Psoas muscle (tissue), 8 donors: ENCODE results near the gene BBX. TPM values are rescaled to one million over a fixed set of nuclear protein-coding genes. Genes with fewer than 3 reads are reported as not detected.

ENCODE experiments used
- ATAC-seq, 4 donors: fragments of 200-7000 bp; cut with Tn5 transposase; one replicate each; pipeline ENCODE4 v1.9.1; 2020; ENCODE audit warnings: moderate library complexity in 3 of 4, mild to moderate bottlenecking in 2 of 4
- DNase-seq, 2 donors: peaks; one replicate each; pipeline ENCODE4 v3.0.0-alpha.2; 2020
- H3K27ac ChIP-seq: fragments of 200-600 bp; one replicate; pipeline ENCODE4 v1.8.0; 2022
- H3K27me3 ChIP-seq, 3 donors: fragments of 200-600 bp in 1 of 3; one replicate each; pipeline versions ENCODE4 v1.6.1 to v1.8.0; 2013 to 2022; ENCODE audit warnings: low read length in 2 of 3, mild to moderate bottlenecking in 2 of 3, moderate library complexity in 1 of 3; ENCODE audit not compliant: insufficient read depth in 3 of 3
- H3K36me3 ChIP-seq, 2 donors: fragments of 200-600 bp in 1 of 2; one replicate each; pipeline versions ENCODE4 v1.6.1 to v1.8.0; 2013 to 2022; ENCODE audit warnings: low read depth in 1 of 2, mild to moderate bottlenecking in 1 of 2, moderate library complexity in 1 of 2; ENCODE audit not compliant: insufficient read depth in 1 of 2
- H3K4me1 ChIP-seq: fragments of 200-600 bp; one replicate; pipeline ENCODE4 v1.8.0; 2022
- H3K4me3 ChIP-seq: fragments of 200-600 bp; one replicate; pipeline ENCODE4 v1.8.0; 2022; ENCODE audit warnings: mild to moderate bottlenecking
- H3K9me3 ChIP-seq: fragments of 200-600 bp; one replicate; pipeline ENCODE4 v1.8.0; 2022
- WGBS, 3 donors: extraction: QIAGEN DNeasy Blood & Tissue Kit; methylation state at CpG; one replicate each; pipeline versions ENCODE4 v1.1.6 to v1.1.7; 2013; 5-methylcytosine and 5-hydroxymethylcytosine counted together
- intact Hi-C, 2 donors: fragments of 100-400 bp; cut with DNase I; formaldehyde crosslinking; loops; one replicate each; pipeline versions ENCODE4 v1.11.0 to v1.14.2; 2022
- polyA plus RNA-seq, 3 donors: library from polyadenylated mRNA; stranded (reverse); fragments of 200-250 nt; gene quantifications; one replicate each; pipeline ENCODE4 v1.2.3, GENCODE V29; 2013
- total RNA-seq, 4 donors: library from RNA; stranded (reverse); fragmentation: NEBNext Ultra II Directional in 2 of 4; extraction: Animal tissue kit (Norgen Biotek cat#: 25700) in 2 of 4; gene quantifications; one replicate each; pipeline versions ENCODE4 v1.2.1 to v1.2.4, GENCODE V29; 2021 to 2023
- TF ChIP-seq, protein P1 (sequence below): fragments of 200-600 bp; IDR thresholded peaks from one replicate; pipeline ENCODE4 v1.8.0; 2022; ENCODE audit warnings: antibody characterized with exemption
- donor health status: healthy with polysubstance abuse.
- donor health status: DM: no; HTN: no; CAD: no; lungs with moderate emphysema.
- donor health status: Bipolar disorder and iron deficiency.
- donor health status: healthy.
- donor health status: DM: yes; HTN: yes; CAD: no.
- donor health status: DM: no; HTN: no; CAD: no.
- donor health status: DM: no; HTN: no; CAD: no.
- donor health status: DM: yes; HTN: yes; CAD: no.

BBX gene
- total and polyA plus RNA-seq, 7 donors: 2.2 to 30.4 (median 16.2) TPM

DNA sequence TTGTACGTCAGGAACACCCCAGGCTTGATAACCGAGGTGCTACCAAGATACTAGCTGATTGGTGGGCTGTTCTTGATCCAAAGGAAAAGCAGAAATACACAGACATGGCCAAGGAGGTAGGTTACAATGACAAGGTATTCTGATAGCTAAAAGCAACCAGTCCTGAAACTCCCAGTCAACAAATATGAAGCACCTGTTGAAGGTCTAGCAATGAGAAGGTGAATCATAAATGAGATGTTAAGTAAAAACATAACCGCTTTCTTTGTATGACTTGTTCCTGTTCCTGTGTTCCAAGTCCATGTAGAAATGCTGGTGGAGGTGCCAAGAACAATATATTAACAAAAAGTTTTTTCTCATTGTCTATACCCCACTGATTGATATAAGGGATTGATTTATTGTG, 194.0 kb downstream of the BBX start:
- H3K4me1 ChIP-seq: no peaks in the 10 kb centered on the region
- no peak overlapping the region for H3K4me3 ChIP-seq
- TF ChIP-seq, protein P1, sequence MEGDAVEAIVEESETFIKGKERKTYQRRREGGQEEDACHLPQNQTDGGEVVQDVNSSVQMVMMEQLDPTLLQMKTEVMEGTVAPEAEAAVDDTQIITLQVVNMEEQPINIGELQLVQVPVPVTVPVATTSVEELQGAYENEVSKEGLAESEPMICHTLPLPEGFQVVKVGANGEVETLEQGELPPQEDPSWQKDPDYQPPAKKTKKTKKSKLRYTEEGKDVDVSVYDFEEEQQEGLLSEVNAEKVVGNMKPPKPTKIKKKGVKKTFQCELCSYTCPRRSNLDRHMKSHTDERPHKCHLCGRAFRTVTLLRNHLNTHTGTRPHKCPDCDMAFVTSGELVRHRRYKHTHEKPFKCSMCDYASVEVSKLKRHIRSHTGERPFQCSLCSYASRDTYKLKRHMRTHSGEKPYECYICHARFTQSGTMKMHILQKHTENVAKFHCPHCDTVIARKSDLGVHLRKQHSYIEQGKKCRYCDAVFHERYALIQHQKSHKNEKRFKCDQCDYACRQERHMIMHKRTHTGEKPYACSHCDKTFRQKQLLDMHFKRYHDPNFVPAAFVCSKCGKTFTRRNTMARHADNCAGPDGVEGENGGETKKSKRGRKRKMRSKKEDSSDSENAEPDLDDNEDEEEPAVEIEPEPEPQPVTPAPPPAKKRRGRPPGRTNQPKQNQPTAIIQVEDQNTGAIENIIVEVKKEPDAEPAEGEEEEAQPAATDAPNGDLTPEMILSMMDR: no peak
- H3K36me3 ChIP-seq: peaks cover 0 to 16% of the 10 kb centered on the region in 2 donors
- intact Hi-C loops: no loop called here
- DNase-seq (no peak), ATAC-seq (no peak)
- 92 to 98% (median 92%) methylated on average over 3 of the region's 3 CpGs for WGBS, 3 donors
- H3K9me3 ChIP-seq: no peaks in the 10 kb centered on the region
- H3K27me3 ChIP-seq: no peaks in the 10 kb centered on the region
- H3K27ac ChIP-seq: no peak overlapping the region

DNA sequence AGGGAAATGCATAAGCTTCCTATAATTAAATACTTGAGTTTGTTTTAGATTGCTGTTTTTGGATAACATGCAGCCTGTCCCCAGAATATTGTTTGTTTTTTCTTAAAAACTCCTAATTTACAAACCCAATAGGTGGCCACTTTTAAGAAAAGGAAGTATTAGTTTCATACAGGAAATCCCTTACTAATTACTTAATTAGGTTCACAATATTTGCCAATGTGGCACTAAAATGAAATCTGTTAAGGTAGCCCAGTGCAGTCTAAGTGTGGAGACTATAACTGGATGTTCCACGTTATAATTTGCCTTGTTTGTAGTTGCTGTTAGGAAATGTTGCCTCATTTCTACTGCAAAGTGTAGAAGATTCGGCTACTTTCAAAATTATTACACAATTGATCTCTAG, 195.8 kb downstream of the BBX start:
- H3K4me3 ChIP-seq: no peak overlapping the region
- H3K27me3 ChIP-seq: no peaks in the 10 kb centered on the region
- peaks cover 0 to 16% of the 10 kb centered on the region in 2 donors for H3K36me3 ChIP-seq
- DNase-seq (no peak), ATAC-seq (no peak)
- intact Hi-C loops: no loop called here
- TF ChIP-seq, protein P1: no peak
- H3K4me1 ChIP-seq: no peaks in the 10 kb centered on the region
- no peak overlapping the region for H3K27ac ChIP-seq
- H3K9me3 ChIP-seq: no peaks in the 10 kb centered on the region
- 67 to 76% (median 68%) methylated on average over 2 of the region's 2 CpGs for WGBS, 3 donors

- TF ChIP-seq, protein P1: no peak
- WGBS, 3 donors: 66 to 76% (median 70%) methylated on average over 4 of the region's 4 CpGs
- Histone ChIP-seq H3K4me1 (peaks cover 8% of the 10 kb centered on the region), H3K9me3 (no peaks in the 10 kb centered on the region), H3K27me3 (no peaks in the 10 kb centered on the region), H3K4me3 (no peak overlapping the region), H3K27ac (no peak overlapping the region), H3K36me3 (peaks cover 0 to 20% of the 10 kb centered on the region in 2 donors)
- no peak for DNase-seq
- ATAC-seq: no peak
- intact Hi-C loops: no loop called here
Observed at GRCh38 chr3:107727102-107727501, 204.3 kb downstream of the BBX start.

DNA sequence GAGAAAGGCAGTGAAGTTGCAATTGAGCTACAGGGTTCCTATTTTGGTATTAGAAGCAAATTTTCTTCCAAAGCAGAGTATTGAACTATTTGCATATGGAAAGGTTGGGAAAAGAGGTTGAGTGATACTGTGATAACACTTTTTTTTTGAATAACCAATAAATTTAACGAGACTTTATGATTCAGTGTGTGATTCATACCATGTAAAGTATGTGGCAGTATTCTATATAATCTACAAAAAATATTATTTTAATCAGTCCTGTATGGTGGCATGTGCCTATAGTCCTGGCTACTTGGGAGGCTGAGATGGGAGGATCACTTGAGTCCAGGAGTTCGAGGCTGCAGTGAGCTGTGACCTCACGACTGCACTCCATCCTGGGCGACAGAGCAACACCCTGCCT, 206.9 kb downstream of the BBX start:
- Histone ChIP-seq H3K4me1 (peaks cover 19% of the 10 kb centered on the region), H3K27ac (no peak overlapping the region), H3K9me3 (no peaks in the 10 kb centered on the region), H3K36me3 (peaks cover 0 to 25% of the 10 kb centered on the region in 2 donors), H3K4me3 (no peak overlapping the region), H3K27me3 (no peaks in the 10 kb centered on the region)
- TF ChIP-seq, protein P1: no peak
- DNase-seq (no peak), ATAC-seq (no peak)
- WGBS, 3 donors: 93 to 96% (median 95%) methylated on average over 4 of the region's 4 CpGs
- intact Hi-C loops: no loop called here

DNA sequence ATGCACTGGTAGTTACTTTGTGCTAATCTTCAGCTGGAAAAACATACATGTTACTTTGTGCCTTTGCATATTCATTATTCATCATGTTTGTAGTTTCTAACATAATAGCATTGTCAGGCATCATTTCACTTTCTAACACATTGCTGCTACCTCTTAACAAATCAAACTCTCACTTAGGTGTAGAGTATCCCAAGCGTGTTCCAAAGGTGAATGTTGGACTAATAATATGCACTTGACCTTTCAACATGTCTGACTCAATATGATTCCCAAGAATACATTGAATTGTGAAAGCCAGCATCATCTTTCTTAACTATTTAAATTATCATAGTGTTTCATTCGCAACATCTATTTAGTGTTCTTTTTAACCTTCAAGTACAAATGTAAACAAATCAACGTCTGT, 211.6 kb downstream of the BBX start:
- 53 to 71% (median 55%) methylated on average over 3 of the region's 3 CpGs for WGBS, 3 donors
- H3K36me3 ChIP-seq: peaks cover 0 to 16% of the 10 kb centered on the region in 2 donors
- TF ChIP-seq, protein P1: no peak
- H3K9me3 ChIP-seq: no peaks in the 10 kb centered on the region
- intact Hi-C loops: no loop called here
- H3K27ac ChIP-seq: no peak overlapping the region
- ATAC-seq (peak; percentile 49 to 97 (median 89)), DNase-seq (no peak)
- H3K27me3 ChIP-seq: no peaks in the 10 kb centered on the region
- peaks cover 20% of the 10 kb centered on the region for H3K4me1 ChIP-seq
- no peak overlapping the region for H3K4me3 ChIP-seq
